SU-DHL-6 (cell line): ENCODE measurements around the gene SLC27A5.
A peak's percentile ranks its signal among the peaks of the same experiment; 100 is the strongest.

Source experiments
- H2AFZ ChIP-seq: fragments of 200-600 bp; sonication (generic); 2 replicates; pipeline ENCODE4 v1.6.1; 2014; ENCODE audit warnings: low read depth, mild to moderate bottlenecking, moderate library complexity, mixed read lengths, antibody characterized with exemption, low read length; ENCODE audit not compliant: severe bottlenecking
- H3F3A ChIP-seq: fragments of 200-600 bp; shearing (Covaris generic); 2 replicates; pipeline ENCODE4 v1.6.0; 2016; ENCODE audit warnings: antibody characterized with exemption, mild to moderate bottlenecking; ENCODE audit not compliant: insufficient read depth
- H3K27ac ChIP-seq: fragments of 200-600 bp; sonication (generic); 2 replicates; pipeline ENCODE4 v1.5.1; 2016; ENCODE audit warnings: low read depth, mild to moderate bottlenecking, low read length, moderate library complexity, mixed read lengths
- H3K27me3 ChIP-seq: fragments of 200-600 bp; sonication (generic), shearing (Covaris generic); 2 replicates; pipeline ENCODE4 v1.6.0; 2014; ENCODE audit warnings: mild to moderate bottlenecking, low read length
- H3K36me3 ChIP-seq: fragments of 200-600 bp; sonication (generic); 2 replicates; pipeline ENCODE4 v1.6.1; 2014; ENCODE audit warnings: mild to moderate bottlenecking, low read length, mixed read lengths
- H3K4me2 ChIP-seq: fragments of 300-600, 200-600 bp; shearing (Covaris generic), sonication (generic); 2 replicates; pipeline ENCODE4 v1.6.0; 2014; ENCODE audit warnings: low read length, low read depth, mild to moderate bottlenecking; ENCODE audit not compliant: poor library complexity, severe bottlenecking
- H3K4me3 ChIP-seq: fragments of 200-600 bp; sonication (generic); 2 replicates; pipeline ENCODE4 v1.5.1; 2014; ENCODE audit warnings: antibody characterized with exemption, low read length, mild to moderate bottlenecking, mixed read lengths; ENCODE audit not compliant: insufficient read depth, poor library complexity, severe bottlenecking
- H3K79me2 ChIP-seq: fragments of 200-600 bp; sonication (generic); 2 replicates; pipeline ENCODE4 v1.6.1; 2014; ENCODE audit warnings: mild to moderate bottlenecking, low read length, moderate library complexity; ENCODE audit not compliant: insufficient read depth
- H3K9ac ChIP-seq: fragments of 200-600 bp; sonication (generic); 2 replicates; pipeline ENCODE4 v1.7.0; 2014; ENCODE audit warnings: mild to moderate bottlenecking, low read length
- H3K9me2 ChIP-seq: fragments of 200-600 bp; sonication (generic); replicated peaks from 2 replicates; pipeline ENCODE4 v1.6.1; 2014; ENCODE audit warnings: low read length; ENCODE audit not compliant: insufficient read depth
- H3K9me3 ChIP-seq: fragments of 200-600 bp; sonication (generic); 2 replicates; pipeline ENCODE4 v1.6.1; 2014; ENCODE audit warnings: low read length, mixed read lengths; ENCODE audit not compliant: insufficient read depth
- H4K20me1 ChIP-seq: fragments of 200-600 bp; sonication (generic); 2 replicates; pipeline ENCODE4 v1.6.1; 2014; ENCODE audit warnings: low read depth, mild to moderate bottlenecking, antibody characterized with exemption, low read length, moderate library complexity, mixed read lengths
- CTCF ChIP-seq: fragments of 200-600 bp; sonication (generic); IDR thresholded peaks from one replicate; pipeline ENCODE4 v1.5.1; 2017; ENCODE audit warnings: antibody characterized with exemption, mild to moderate bottlenecking, low read length, moderate library complexity; ENCODE audit not compliant: insufficient read depth, poor library complexity, severe bottlenecking
- EZH2phosphoT487 ChIP-seq: fragments of 200-600 bp; sonication (generic), shearing (Covaris generic); conservative IDR thresholded peaks from 2 replicates; pipeline ENCODE4 v1.6.1; 2018; ENCODE audit warnings: mild to moderate bottlenecking, antibody characterized with exemption, low read length, moderate library complexity, mixed read lengths

Gene SLC27A5

DNA sequence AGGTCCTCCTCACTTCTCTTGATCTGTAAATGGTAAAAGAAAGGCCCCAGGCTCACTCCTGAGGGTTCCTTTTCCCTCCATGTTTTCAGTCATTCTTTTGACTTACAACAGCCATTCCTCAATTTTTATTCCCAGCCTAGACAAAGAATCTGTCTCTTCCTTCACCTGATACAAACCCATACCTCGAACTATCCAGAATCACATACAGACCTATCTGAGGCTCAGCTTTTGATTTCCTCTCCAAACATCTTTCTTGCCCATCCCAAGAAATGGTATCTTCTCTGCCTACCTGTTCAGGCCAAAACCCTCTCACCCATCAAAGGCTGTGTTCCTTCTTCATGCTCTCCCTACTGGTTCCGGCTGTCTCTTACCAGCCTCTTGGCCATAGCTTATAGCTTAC, 40.9 kb upstream of the SLC27A5 start:
- Histone ChIP-seq H3F3A (peaks cover 50% of the 10 kb centered on the region), H3K9ac (no peak overlapping the region), H3K27ac (0 out of 2 replicates have a peak overlapping the region, but pooled peaks have one; percentile 22), H2AFZ (no peak overlapping the region), H3K9me3 (no peaks in the 10 kb centered on the region), H3K4me3 (no peak overlapping the region), H3K27me3 (no peaks in the 10 kb centered on the region), H3K9me2 (no peaks in the 10 kb centered on the region), H3K36me3 (peaks cover 4% of the 10 kb centered on the region), H3K4me2 (no peak overlapping the region), H4K20me1 (no peaks in the 10 kb centered on the region; the same call in 1 of the 2 replicates), H3K79me2 (peaks cover 34% of the 10 kb centered on the region)
- TF ChIP-seq CTCF, result no peak
- TF ChIP-seq EZH2phosphoT487, result no peak

GRCh38 chr19:58551577-58552471, 40.0 kb upstream of the SLC27A5 start:
- no peaks in the 10 kb centered on the region for H3K27me3 ChIP-seq
- no peak overlapping the region for H3K4me2 ChIP-seq
- H3K27ac ChIP-seq, result no peak overlapping the region
- peaks cover 33% of the 10 kb centered on the region for H3K79me2 ChIP-seq
- no peak overlapping the region for H2AFZ ChIP-seq
- no peak for TF ChIP-seq CTCF
- TF ChIP-seq EZH2phosphoT487, result no peak
- H3K9me2 ChIP-seq, result no peaks in the 10 kb centered on the region
- no peak overlapping the region for H3K9ac ChIP-seq
- H3K4me3 ChIP-seq, result no peak overlapping the region
- no peaks in the 10 kb centered on the region for H3K9me3 ChIP-seq
- H3F3A ChIP-seq, result peaks cover 50% of the 10 kb centered on the region
- peaks cover 3% of the 10 kb centered on the region; the same call in 1 of the 2 replicates for H4K20me1 ChIP-seq
- peaks cover 9% of the 10 kb centered on the region for H3K36me3 ChIP-seq

GRCh38 chr19:58551123-58551497, 39.3 kb upstream of the SLC27A5 start:
- Histone ChIP-seq H3F3A (peaks cover 48% of the 10 kb centered on the region), H3K9me2 (no peaks in the 10 kb centered on the region), H3K9ac (no peak overlapping the region), H2AFZ (no peak overlapping the region), H3K9me3 (no peaks in the 10 kb centered on the region), H3K79me2 (peaks cover 33% of the 10 kb centered on the region), H4K20me1 (peaks cover 10% of the 10 kb centered on the region), H3K27ac (no peak overlapping the region), H3K4me2 (no peak overlapping the region), H3K36me3 (peaks cover 9% of the 10 kb centered on the region), H3K4me3 (no peak overlapping the region), H3K27me3 (no peaks in the 10 kb centered on the region)
- TF ChIP-seq EZH2phosphoT487, result no peak
- no peak for TF ChIP-seq CTCF
